Measurements from ENCODE around the gene TSPAN18. TPM values are rescaled to one million over a fixed set of nuclear protein-coding genes. Genes with fewer than 3 reads are reported as not detected.

The TSPAN18 gene
- total RNA-seq, 3 donors from 2014 or later, result 1.0 to 2.0 (median 1.8) TPM

GRCh38 chr11:44828296-44828695 is 101.5 kb downstream of the TSPAN18 start:
- DNase-seq (ENCODE audit: low spot score in 2 of 2), result no peak
- H3K4me1 ChIP-seq, result no peaks in the 10 kb centered on the region
- H3K27me3 ChIP-seq, result no peaks in the 10 kb centered on the region
- H3K36me3 ChIP-seq, result no peaks in the 10 kb centered on the region
- H3K9me3 ChIP-seq, result peaks cover 0 to under 1% of the 10 kb centered on the region in 2 donors
- H3K27ac ChIP-seq, result no peak overlapping the region
- H3K4me3 ChIP-seq, result no peak overlapping the region
- TF ChIP-seq CTCF (IDR thresholded peaks at IDR 0.05), result no peak
- intact Hi-C loops (cut with DNase I; ENCODE audit: low total_unique reads), result no loop called here

DNA sequence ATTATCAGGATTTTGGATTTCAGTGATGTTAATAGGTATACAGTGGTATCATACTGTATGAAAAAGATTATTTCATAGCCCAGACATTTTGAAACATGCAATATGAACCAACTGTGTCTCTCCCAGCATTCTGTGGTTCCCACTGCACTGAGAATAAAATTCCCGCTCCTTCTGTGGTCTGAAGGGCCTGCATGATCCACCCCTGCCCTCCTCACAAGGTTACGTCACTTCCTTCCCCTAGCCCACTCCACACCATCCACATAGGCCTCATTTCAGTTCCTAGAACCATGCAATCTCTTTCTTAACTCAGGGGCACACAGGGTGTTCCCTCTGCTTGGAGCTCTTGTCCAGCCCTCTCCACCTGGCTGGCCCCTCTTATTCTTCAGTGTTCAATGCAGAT is 103.1 kb downstream of the TSPAN18 start:
- Histone ChIP-seq H3K27me3 (no peaks in the 10 kb centered on the region), H3K27ac (no peak overlapping the region), H3K36me3 (no peaks in the 10 kb centered on the region), H3K4me3 (no peak overlapping the region), H3K4me1 (peaks cover 0 to 2% of the 10 kb centered on the region in 2 donors), H3K9me3 (no peaks in the 10 kb centered on the region)
- TF ChIP-seq CTCF (IDR thresholded peaks at IDR 0.05), result no peak
- TF ChIP-seq POLR2A (IDR thresholded peaks at IDR 0.05), result no peak
- TF ChIP-seq POLR2AphosphoS5 (IDR thresholded peaks at IDR 0.05), result no peak
- intact Hi-C loops (cut with DNase I; ENCODE audit: low total_unique reads), result no loop called here
- no peak for DNase-seq (ENCODE audit: low spot score in 2 of 2)

DNA sequence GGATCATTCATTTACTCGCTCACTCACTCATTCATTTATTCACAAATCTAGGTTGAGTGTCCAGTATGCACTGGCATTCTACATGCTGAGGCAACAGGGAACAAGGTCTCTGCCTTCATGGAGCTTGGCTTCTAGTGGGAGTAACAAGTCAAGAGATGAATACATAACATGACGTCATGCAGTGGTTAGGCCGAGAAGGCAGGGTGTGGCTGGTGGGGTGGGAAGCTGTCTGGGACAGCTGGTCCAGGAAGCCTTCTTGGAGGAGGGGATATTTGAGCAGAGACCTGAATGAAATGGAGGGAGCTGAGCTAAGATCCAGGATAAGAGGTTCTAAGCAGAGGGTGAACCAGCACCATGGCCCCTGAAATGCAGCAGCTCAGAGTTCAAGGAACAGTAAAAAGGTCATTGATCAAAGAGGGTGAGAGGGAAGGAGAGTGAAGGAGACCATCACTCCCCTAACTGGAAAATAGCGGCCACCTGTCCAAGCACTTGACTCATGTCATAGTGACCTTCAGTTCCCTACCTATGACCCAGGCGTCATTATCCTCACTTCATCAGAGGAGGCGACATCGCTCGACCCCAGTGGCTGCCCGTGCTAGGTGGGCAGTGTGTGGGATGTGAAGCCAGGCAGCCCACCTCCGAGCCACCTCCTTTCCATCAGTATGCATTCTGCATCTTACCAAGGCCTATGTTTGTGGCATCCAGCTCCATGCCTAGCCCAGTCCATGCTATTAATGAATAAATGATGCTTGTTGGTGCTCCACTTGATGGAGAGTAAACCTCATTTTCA is 105.0 kb downstream of the TSPAN18 start:
- TF ChIP-seq CTCF (IDR thresholded peaks at IDR 0.05) (no peak), POLR2A (IDR thresholded peaks at IDR 0.05) (no peak)
- H3K4me3 ChIP-seq, result no peak overlapping the region
- DNase-seq (ENCODE audit: low spot score in 2 of 2), result no peak
- H3K4me1 ChIP-seq, result peaks cover 0 to 4% of the 10 kb centered on the region in 2 donors
- H3K9me3 ChIP-seq, result no peaks in the 10 kb centered on the region
- H3K27ac ChIP-seq, result no peak overlapping the region
- no peaks in the 10 kb centered on the region for H3K27me3 ChIP-seq
- intact Hi-C loops (cut with DNase I; ENCODE audit: low total_unique reads), result no loop called here
- H3K36me3 ChIP-seq, result no peaks in the 10 kb centered on the region

DNA sequence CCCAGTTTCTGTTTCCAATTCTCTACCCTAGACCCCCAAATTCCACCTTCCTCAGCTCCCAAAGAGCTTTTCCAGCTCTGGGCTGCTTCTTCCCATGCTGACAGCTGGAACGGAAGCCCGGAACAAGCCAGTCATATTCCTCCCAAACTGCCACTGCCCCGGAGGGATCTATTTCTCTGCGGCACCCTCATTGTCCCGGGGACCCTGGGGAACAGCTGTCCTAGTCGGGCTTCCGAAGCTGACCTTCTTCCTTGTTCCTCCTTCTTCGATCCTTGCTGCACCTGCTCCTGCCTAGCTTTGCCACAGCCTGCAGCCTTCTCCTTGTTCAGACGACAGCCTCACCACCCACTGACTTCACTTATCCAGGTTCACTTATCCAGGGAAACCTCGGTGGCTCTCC is 105.7 kb downstream of the TSPAN18 start:
- Histone ChIP-seq H3K4me1 (peaks cover 0 to 4% of the 10 kb centered on the region in 2 donors), H3K27ac (no peak overlapping the region), H3K4me3 (no peak overlapping the region), H3K36me3 (no peaks in the 10 kb centered on the region), H3K9me3 (no peaks in the 10 kb centered on the region), H3K27me3 (no peaks in the 10 kb centered on the region)
- no peak for DNase-seq (ENCODE audit: low spot score in 2 of 2)
- intact Hi-C loops (cut with DNase I; ENCODE audit: low total_unique reads), result no loop called here
- TF ChIP-seq CTCF (IDR thresholded peaks at IDR 0.05) (no peak), POLR2A (IDR thresholded peaks at IDR 0.05) (no peak), POLR2AphosphoS5 (IDR thresholded peaks at IDR 0.05) (no peak)

- TF ChIP-seq POLR2AphosphoS5 (IDR thresholded peaks at IDR 0.05) (no peak), POLR2A (IDR thresholded peaks at IDR 0.05) (no peak), CTCF (IDR thresholded peaks at IDR 0.05) (no peak)
- no peak overlapping the region for H3K4me3 ChIP-seq
- H3K36me3 ChIP-seq, result no peaks in the 10 kb centered on the region
- DNase-seq (ENCODE audit: low spot score in 2 of 2), result no peak
- H3K4me1 ChIP-seq, result peaks cover 0 to 4% of the 10 kb centered on the region in 2 donors
- intact Hi-C loops (cut with DNase I; ENCODE audit: low total_unique reads), result no loop called here
- H3K27ac ChIP-seq, result peak overlapping the region; percentile 61 to 63
- no peaks in the 10 kb centered on the region for H3K9me3 ChIP-seq
- H3K27me3 ChIP-seq, result no peaks in the 10 kb centered on the region
Measured at GRCh38 chr11:44833221-44833876, 106.6 kb downstream of the TSPAN18 start.

All from breast epithelium (tissue), 4 donors.